NCI-H1105 (cell line): ENCODE measurements around the gene ARHGAP26.
"Not testable (repeated sequence)": the region's sequence is repeated elsewhere in the genome, so short reads cannot be mapped to it uniquely, and the experiment has no call there.

Experiments used
- DNase-seq: peaks from one replicate; lab custom pipeline; 2025; lab: John Stamatoyannopoulos, UW

Gene ARHGAP26

DNA sequence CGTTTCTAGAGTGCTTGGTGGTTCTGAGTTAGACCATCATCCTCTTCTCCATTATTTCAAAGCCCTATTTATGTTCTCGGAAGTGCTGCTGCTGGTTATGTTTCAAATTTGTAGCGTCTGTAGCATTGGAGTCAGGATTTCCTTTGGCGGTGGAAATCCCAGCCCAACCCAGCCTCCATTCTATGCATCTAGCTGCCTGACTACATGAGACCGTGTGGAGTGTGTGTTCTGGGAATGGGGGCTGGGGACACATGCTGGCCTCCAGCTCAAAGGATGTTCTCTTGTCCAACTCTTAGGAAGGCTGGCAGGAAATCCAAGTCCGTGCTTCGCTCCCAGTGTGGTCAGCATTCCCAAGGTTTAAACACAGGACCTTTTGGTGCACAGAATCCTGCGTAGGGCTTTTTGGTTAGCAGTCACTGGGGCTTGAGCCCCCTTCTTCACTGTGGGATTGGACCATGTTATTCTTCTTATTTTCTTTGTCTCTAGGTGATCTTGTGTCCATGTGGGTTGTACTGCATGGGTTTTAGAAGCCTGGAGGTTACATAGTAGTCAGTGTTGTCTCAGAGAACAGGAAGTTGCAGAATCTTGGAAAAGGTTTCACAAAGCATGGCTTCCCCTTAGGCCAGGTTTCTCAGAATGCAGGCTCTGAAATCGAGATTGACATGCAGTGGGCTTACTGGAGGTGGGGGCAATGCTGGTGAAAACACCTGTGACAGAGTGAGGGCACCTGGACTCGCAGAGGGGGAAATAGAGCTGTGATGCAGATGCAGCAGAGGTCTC, 132.2 kb downstream of the ARHGAP26 start:
- no peak for DNase-seq

GRCh38 chr5:142904416-142904815, 134.2 kb downstream of the ARHGAP26 start:
- DNase-seq = no peak

DNA sequence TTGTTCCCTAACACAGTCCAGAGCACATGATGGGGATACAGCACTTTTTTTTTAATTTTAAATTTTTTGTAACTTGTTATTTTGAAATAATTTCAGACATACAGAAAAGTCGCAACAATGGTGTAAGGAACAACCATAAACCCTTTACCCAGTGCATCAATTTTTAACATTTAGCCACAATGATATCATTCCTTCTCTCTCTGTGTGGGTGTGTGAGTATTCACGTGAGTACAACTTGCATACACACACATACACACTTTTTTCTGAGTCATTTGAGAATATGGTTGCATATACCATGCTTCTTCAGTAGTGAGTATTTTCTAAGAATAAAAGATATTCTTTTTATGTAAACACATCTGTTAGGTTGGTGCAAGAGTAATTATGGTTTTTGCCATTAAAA, 135.2 kb downstream of the ARHGAP26 start:
- DNase-seq = no peak

GRCh38 chr5:142906863-142907671, 136.9 kb downstream of the ARHGAP26 start:
- DNase-seq = no peak

DNA sequence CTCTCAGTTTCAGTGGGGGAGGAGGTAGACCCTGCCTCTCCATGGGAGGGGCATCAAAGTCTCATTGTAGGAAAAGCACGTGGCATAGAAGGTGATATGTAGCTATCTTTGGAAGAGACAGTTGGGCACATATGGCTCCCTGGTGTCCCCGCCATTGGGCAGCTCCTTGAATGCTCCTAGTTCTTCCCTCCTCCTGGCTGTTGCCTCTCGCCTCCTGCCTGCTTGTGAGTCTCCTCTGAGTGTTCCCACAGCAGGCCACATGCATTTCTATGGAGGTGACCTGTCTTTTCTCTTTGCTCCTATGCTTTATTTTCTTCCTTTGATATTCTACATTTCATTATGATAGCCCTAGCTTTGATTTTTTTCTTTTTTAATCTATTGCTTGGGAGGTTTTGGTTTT, 138.5 kb downstream of the ARHGAP26 start:
- no peak for DNase-seq

GRCh38 chr5:142910128-142910527, 140.0 kb downstream of the ARHGAP26 start:
- no peak for DNase-seq

DNA sequence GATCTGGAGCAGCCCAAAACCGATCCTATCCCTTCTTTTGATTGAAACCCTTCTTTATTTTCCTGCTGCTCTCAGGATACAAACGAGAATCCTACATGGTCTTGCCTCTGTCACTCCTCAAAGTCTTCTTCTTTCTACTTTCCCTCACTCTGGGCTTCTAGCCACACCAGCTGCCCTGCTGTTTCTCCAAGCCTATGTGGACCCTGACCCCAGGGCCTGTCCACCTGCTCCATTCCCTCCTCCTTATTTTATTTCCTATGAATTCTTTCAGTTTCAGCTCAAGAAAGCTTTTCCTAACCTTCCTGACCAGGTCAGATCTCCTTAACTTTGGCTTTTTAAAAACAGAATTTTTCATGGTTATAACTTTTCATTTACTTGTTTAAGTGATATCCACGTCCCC, 141.0 kb downstream of the ARHGAP26 start:
- DNase-seq = no peak

DNA sequence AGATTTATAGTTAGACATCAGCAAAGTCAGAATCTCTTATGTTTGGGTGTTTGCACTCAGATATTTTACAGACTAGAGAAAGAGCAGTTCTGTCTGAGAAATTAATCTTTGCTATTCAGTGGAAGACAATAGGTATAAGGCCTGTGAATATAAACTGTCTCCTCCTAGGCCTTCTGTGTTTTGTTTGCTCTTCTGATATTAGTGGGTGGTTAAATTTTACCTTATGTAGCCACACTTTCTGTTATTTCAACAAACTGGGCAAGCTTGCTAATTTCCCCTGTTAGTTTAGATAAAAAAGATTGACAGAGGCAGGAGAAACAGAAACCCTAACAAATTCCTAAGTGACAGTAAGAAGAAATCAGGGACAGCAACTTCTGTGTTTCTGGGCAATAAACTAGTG, 141.6 kb downstream of the ARHGAP26 start:
- no peak for DNase-seq

GRCh38 chr5:142913728-142914338, 143.7 kb downstream of the ARHGAP26 start:
- no peak for DNase-seq

DNA sequence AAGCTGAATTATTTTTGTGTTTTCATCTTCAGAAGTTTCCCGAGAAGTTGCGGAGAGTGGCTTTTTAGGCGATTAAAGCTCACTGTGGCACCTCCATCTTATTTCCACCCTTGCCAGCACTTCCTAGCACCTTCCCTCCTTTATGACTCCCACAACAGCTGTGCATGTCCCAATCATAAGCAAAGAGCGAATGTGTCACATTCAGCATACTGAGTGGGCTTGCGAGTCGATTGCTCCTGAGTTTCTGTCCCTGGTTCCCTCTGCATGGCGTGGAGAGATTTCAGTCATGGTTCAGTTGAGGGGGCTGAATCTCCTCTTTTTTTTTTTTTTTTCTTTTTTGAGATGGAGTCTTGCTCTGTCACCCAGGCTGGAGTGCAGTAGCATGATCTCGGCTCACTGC, 144.9 kb downstream of the ARHGAP26 start:
- DNase-seq = no peak

GRCh38 chr5:142915813-142916424, 145.7 kb downstream of the ARHGAP26 start:
- DNase-seq = no peak

- no peak for DNase-seq
Observed at GRCh38 chr5:142918959-142919635, 148.9 kb downstream of the ARHGAP26 start.

- no peak for DNase-seq
Observed at GRCh38 chr5:142920849-142921612, 150.9 kb downstream of the ARHGAP26 start.

- peak; percentile 24 for DNase-seq
Observed at GRCh38 chr5:142922223-142922952, 152.2 kb downstream of the ARHGAP26 start.

DNA sequence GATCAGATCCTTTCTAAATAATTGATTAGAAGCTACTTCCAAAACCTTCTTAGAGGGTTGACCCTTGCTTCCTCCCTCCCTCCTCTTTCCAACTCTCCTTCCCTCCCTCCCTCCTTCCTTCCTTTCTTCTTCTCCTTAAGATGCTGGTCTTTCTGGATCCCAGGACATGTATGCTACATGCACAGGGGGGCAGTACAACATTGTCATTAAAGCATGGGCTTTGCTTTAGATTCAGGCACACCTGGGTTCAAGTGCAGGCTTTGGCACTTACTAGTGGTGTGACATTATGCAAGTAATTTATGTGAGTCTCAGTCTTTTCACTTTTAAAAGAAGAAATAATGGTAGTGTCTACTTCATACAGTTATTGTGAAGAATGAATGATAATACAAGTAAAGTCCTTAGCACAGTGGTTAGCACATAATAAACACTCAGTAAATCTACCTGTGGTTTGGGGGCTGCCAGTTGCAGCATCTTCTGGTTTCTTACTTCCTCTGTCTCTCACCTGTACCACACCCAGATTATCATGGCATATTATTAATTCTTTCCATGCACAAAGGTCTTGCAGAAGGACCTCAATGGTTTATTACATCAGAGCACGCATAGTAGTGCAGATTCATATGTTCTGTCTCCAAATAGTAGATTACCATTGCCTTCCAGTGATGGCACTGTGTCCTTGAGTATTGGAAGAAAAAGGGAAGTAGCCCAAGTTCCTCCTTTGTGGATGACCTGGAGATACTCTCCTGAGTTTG, 154.1 kb downstream of the ARHGAP26 start:
- no peak for DNase-seq

GRCh38 chr5:142925795-142926194, 155.6 kb downstream of the ARHGAP26 start:
- DNase-seq = no peak

DNA sequence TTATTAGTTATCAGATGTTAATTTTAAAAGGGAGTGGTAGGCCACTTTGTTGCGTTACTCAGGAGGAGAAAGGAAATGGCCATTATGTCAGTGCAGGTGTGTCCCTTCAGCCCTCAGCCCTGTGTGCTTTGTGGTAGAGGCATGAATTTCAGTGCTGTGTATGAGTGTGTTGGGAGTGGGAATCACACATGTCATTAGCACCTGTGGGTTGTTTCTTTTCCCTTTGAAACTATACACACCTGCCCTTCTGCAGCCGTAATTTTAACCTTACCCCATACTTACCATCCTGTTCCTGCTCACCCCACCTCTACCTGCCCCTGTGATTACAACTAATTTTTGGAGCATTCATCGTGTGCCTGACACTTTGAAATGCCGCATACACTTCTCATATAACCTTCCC, 156.4 kb downstream of the ARHGAP26 start:
- no peak for DNase-seq

- DNase-seq = not testable (repeated sequence)
Observed at GRCh38 chr5:142928999-142929398, 158.8 kb downstream of the ARHGAP26 start.

DNA sequence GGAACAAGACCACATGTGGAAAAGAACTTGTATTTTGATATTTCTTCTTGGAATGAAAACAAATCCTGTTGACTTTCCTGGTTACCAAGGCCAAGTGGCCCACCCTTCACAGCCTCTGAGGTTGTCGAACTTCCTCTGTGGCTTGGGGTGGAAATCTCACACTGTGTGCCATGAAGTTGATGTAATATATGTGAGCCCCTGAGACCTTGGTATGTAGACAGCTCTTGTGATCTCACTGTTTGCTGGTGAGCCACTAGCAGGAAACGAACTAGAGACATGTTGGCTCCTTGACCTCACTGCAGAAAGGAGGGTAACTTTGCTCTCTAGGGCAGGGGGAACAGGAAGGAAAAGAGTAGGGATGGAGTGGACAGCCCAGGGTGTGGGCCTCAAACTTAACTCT, 159.4 kb downstream of the ARHGAP26 start:
- no peak for DNase-seq
